ENCODE data around the gene ANKRD37.

The ANKRD37 gene

DNA sequence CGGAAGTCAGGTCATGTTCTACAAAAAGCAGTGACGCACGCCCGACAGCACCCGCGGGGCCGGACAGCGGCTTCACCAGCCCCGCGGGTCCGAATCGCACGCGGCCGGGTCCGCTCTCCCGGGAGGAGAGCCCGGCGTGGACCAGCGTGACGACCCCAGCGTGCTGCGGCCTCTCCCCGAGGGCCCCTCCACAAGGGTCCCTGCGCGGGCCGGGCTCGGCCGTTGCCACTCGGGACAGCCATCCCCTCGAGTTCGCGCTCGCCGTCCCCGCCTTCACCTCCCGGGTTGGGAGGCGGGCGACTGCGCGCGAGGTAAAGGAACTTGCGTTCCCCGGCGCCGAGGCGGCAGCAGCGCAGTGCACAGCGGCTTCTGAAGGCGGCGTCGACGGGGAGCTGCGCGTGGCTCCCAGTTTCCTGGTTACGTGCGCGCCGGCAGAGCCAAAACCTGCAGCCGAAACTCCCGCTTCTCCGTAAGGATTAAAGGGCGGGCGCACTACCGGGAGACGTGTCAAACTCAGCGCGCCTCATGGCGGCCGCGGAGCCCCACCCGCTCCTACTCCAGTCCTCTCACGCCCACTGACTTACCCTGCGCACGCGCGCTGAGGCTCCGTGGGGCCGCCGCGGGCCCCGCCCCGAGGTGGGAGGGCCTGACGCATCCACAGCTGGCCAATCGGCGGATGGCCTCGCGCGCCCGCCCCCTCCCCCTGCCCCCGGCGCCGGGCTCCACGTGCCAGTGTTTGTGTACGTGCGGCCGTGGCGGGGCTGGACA, 501 bp upstream of the ANKRD37 start:
- no peaks in the 10 kb centered on the region for H3K27me3 ChIP-seq (replicated peaks; ENCODE audit: control insufficient read depth, insufficient read depth, low read length)
- peaks cover 21% of the 10 kb centered on the region for H3K36me3 ChIP-seq (ENCODE audit: control insufficient read depth, insufficient read depth, low read length, severe bottlenecking)
- H3K9ac ChIP-seq (ENCODE audit: low read length), result peak overlapping the region; percentile 92
- H3K4me1 ChIP-seq (ENCODE audit: control insufficient read depth, insufficient read depth, low read length), result peaks cover 19% of the 10 kb centered on the region
- peak overlapping the region; percentile 93 for H3K4me3 ChIP-seq (ENCODE audit: low read length)
- H3K9me3 ChIP-seq (ENCODE audit: control insufficient read depth, low read length), result no peaks in the 10 kb centered on the region
- DNase-seq (ENCODE audit: low read depth), result peak; percentile 98

DNA sequence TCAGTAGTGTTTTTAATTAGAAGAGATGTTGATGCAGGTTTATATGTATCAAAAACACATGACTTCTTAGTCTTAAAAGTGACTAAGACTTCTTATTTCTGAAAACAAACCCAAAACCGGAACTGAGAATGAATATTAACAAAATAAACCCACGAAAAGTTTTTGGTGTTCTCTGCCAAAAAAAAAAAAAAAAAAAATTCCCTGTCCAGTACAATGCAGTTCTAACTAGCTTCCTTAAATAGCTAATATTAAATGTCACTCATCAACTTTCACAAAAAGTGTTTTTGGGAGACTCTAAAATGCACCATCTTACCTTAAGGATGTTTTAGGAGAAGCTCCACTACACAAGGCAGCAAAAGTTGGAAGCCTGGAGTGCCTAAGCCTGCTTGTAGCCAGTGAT, 2.0 kb downstream of the ANKRD37 start:
- H3K36me3 ChIP-seq (ENCODE audit: control insufficient read depth, insufficient read depth, low read length, severe bottlenecking), result peaks cover 43% of the 10 kb centered on the region
- H3K4me1 ChIP-seq (ENCODE audit: control insufficient read depth, insufficient read depth, low read length), result peaks cover 19% of the 10 kb centered on the region
- no peaks in the 10 kb centered on the region for H3K9me3 ChIP-seq (ENCODE audit: control insufficient read depth, low read length)
- no peaks in the 10 kb centered on the region for H3K27me3 ChIP-seq (replicated peaks; ENCODE audit: control insufficient read depth, insufficient read depth, low read length)
- H3K4me3 ChIP-seq (ENCODE audit: low read length), result no peak overlapping the region
- no peak overlapping the region for H3K9ac ChIP-seq (ENCODE audit: low read length)
- DNase-seq (ENCODE audit: low read depth), result no peak

DNA sequence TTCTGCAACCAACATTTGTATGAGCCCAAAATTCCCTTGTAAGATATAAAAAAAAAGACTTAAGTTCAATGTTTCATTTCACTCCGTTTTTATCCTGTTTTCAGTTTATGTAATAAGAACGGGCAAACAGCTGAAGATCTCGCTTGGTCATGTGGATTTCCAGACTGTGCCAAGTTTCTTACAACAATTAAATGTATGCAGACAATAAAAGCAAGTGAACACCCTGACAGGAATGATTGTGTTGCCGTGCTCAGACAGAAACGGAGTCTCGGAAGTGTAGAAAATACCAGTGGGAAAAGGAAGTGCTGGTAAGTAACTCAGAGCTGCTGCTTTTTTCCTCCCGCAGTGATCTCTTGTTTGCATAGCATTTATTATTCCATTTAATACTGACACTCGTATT, 2.8 kb downstream of the ANKRD37 start:
- Histone ChIP-seq H3K4me1 (ENCODE audit: control insufficient read depth, insufficient read depth, low read length) (peaks cover 17% of the 10 kb centered on the region), H3K27me3 (replicated peaks; ENCODE audit: control insufficient read depth, insufficient read depth, low read length) (no peaks in the 10 kb centered on the region), H3K9me3 (ENCODE audit: control insufficient read depth, low read length) (no peaks in the 10 kb centered on the region), H3K36me3 (ENCODE audit: control insufficient read depth, insufficient read depth, low read length, severe bottlenecking) (peaks cover 43% of the 10 kb centered on the region), H3K4me3 (ENCODE audit: low read length) (no peak overlapping the region), H3K9ac (ENCODE audit: low read length) (no peak overlapping the region)
- no peak for DNase-seq (ENCODE audit: low read depth)

DNA sequence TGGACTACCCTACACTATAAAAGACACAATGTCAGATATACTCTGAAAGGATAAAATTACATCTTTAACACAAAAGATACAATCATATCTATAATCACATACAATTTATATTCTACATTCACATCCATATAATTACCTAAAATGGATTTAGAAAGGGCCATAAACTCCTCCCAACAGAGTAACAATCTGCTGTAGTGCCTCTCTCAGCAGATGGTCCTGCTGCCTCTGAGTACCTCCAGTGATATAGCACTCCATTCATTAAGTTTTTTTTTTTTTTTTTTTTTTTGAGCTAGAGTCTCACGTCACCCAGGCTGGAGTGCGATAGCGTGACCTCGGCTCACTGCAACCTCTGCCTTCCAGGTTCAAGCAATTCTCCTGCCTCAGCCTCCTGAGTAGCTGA, 7.4 kb downstream of the ANKRD37 start:
- Histone ChIP-seq H3K36me3 (ENCODE audit: control insufficient read depth, insufficient read depth, low read length, severe bottlenecking) (peaks cover 62% of the 10 kb centered on the region), H3K9ac (ENCODE audit: low read length) (no peak overlapping the region), H3K4me3 (ENCODE audit: low read length) (no peak overlapping the region), H3K4me1 (ENCODE audit: control insufficient read depth, insufficient read depth, low read length) (no peaks in the 10 kb centered on the region), H3K9me3 (ENCODE audit: control insufficient read depth, low read length) (no peaks in the 10 kb centered on the region), H3K27me3 (replicated peaks; ENCODE audit: control insufficient read depth, insufficient read depth, low read length) (no peaks in the 10 kb centered on the region)
- no peak for DNase-seq (ENCODE audit: low read depth)

DNA sequence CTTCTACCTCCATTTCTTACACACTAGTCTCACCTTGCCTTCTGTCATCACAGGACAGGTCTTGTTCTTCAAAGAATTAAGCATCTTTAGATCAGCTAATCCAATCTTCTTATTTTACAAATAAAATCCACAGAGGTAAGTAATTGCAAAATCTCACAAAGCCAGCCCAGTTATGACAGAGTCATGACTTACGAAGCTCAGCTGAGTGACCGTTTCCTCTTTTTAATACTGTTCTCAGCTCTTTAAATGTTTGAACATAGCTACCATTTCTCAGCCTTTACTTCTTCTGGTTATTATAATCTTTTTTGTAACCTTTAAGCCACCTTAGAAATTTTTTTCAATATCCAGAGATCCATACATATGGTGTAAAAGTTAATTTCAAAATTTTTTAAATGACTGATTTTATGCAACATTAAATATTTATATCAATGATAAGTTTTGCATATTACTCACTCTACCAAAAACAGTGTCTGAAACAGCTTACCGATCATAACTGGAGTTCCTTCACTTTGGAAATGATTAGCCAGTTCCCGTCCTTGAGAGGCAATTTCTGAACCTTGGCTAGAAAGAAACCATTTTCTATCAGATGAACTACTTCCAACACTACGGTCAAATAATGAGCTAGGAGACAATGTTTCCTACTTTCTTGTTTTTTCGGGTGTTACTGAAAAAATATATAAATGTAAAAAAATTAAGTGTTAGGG, 8.8 kb downstream of the ANKRD37 start:
- no peak overlapping the region for H3K9ac ChIP-seq (ENCODE audit: low read length)
- peaks cover 57% of the 10 kb centered on the region for H3K36me3 ChIP-seq (ENCODE audit: control insufficient read depth, insufficient read depth, low read length, severe bottlenecking)
- H3K27me3 ChIP-seq (replicated peaks; ENCODE audit: control insufficient read depth, insufficient read depth, low read length), result no peaks in the 10 kb centered on the region
- no peaks in the 10 kb centered on the region for H3K4me1 ChIP-seq (ENCODE audit: control insufficient read depth, insufficient read depth, low read length)
- no peak overlapping the region for H3K4me3 ChIP-seq (ENCODE audit: low read length)
- no peak for DNase-seq (ENCODE audit: low read depth)
- no peaks in the 10 kb centered on the region for H3K9me3 ChIP-seq (ENCODE audit: control insufficient read depth, low read length)

DNA sequence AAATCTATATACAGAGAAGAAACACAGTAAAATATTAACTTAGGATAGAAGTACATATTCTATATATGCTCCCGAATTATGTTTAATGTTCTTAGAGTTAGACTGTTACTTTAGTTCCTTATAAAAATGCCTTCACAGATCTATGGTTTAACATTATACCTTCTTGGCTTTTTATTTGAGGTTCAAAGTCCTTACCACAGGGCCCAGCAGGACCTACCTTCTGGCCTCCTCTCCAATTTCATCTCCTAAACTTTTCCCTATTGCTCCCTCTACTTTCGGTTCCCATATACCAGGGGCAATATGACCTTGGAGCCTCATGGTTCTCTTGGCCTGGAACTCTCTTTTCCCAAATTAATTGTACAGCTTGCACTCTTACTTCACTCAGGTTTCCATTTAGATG, 11.8 kb downstream of the ANKRD37 start:
- Histone ChIP-seq H3K9ac (ENCODE audit: low read length) (no peak overlapping the region), H3K4me1 (ENCODE audit: control insufficient read depth, insufficient read depth, low read length) (no peaks in the 10 kb centered on the region), H3K27me3 (replicated peaks; ENCODE audit: control insufficient read depth, insufficient read depth, low read length) (no peaks in the 10 kb centered on the region), H3K9me3 (ENCODE audit: control insufficient read depth, low read length) (no peaks in the 10 kb centered on the region), H3K36me3 (ENCODE audit: control insufficient read depth, insufficient read depth, low read length, severe bottlenecking) (peaks cover 54% of the 10 kb centered on the region), H3K4me3 (ENCODE audit: low read length) (no peak overlapping the region)
- DNase-seq (ENCODE audit: low read depth), result no peak

DNA sequence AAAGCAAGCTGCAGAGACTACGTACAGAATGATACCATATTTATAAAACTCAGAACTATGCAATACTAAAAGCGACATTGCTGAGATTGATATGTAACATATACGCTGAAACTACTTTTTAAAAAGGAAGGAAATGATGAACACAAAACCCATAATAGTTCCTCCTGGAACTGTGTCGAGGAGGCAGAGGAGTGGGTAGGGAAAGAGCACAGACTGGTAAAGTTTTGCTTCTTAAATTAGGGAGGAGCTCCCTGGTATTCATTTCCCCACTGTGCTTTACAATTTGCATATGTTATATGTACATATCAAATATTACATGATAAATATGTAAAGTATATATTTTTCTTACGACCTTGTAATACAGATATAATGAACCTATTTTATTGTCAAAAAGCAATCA, 15.2 kb downstream of the ANKRD37 start:
- peaks cover 5% of the 10 kb centered on the region for H3K4me1 ChIP-seq (ENCODE audit: control insufficient read depth, insufficient read depth, low read length)
- H3K27me3 ChIP-seq (replicated peaks; ENCODE audit: control insufficient read depth, insufficient read depth, low read length), result no peaks in the 10 kb centered on the region
- H3K9me3 ChIP-seq (ENCODE audit: control insufficient read depth, low read length), result no peaks in the 10 kb centered on the region
- H3K4me3 ChIP-seq (ENCODE audit: low read length), result no peak overlapping the region
- H3K36me3 ChIP-seq (ENCODE audit: control insufficient read depth, insufficient read depth, low read length, severe bottlenecking), result peaks cover 65% of the 10 kb centered on the region
- DNase-seq (ENCODE audit: low read depth), result no peak
- no peak overlapping the region for H3K9ac ChIP-seq (ENCODE audit: low read length)

DNA sequence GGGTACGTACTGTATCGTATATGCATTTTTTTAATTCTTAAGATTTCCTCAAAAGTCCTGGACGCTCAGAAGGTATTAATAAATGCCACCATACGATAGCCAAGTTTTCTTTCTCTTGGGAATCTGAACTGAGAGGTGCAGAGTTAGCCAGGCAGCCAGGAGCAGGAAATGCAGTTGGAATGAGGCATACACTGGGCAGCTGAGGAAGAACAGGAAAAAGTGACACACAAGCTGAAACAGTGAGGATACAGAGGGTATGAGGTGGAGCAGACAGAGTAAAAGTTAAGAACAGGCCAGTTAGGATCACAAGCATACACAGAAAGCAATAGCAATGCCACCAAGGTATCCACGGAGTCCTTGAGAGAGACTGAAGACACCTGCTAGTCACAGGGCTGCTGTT, 15.8 kb downstream of the ANKRD37 start:
- Histone ChIP-seq H3K9me3 (ENCODE audit: control insufficient read depth, low read length) (no peaks in the 10 kb centered on the region), H3K9ac (ENCODE audit: low read length) (no peak overlapping the region), H3K4me3 (ENCODE audit: low read length) (no peak overlapping the region), H3K36me3 (ENCODE audit: control insufficient read depth, insufficient read depth, low read length, severe bottlenecking) (peaks cover 70% of the 10 kb centered on the region), H3K27me3 (replicated peaks; ENCODE audit: control insufficient read depth, insufficient read depth, low read length) (no peaks in the 10 kb centered on the region), H3K4me1 (ENCODE audit: control insufficient read depth, insufficient read depth, low read length) (peaks cover 5% of the 10 kb centered on the region)
- DNase-seq (ENCODE audit: low read depth), result no peak

DNA sequence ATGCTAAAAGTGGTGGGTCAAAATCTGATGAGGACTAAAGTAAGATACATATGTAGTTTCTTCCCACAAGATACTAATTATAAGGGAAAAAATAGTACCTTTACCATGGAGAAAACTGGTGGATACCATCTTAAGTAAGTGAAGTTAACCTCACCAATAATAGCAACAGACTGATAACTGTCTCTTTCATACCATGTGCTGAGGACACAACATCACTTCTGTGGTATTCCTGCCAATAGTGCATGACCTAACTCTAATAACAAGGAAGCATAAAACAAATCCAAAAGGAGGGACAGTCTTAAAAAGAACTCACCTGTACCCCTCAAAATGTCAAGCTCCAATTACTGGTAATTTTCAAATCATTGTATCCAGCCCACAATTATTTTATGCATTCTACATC, 20.3 kb downstream of the ANKRD37 start:
- H3K4me3 ChIP-seq (ENCODE audit: low read length), result no peak overlapping the region
- peaks cover 51% of the 10 kb centered on the region for H3K36me3 ChIP-seq (ENCODE audit: control insufficient read depth, insufficient read depth, low read length, severe bottlenecking)
- H3K9ac ChIP-seq (ENCODE audit: low read length), result no peak overlapping the region
- H3K4me1 ChIP-seq (ENCODE audit: control insufficient read depth, insufficient read depth, low read length), result peaks cover 13% of the 10 kb centered on the region
- no peak for DNase-seq (ENCODE audit: low read depth)
- H3K27me3 ChIP-seq (replicated peaks; ENCODE audit: control insufficient read depth, insufficient read depth, low read length), result no peaks in the 10 kb centered on the region
- H3K9me3 ChIP-seq (ENCODE audit: control insufficient read depth, low read length), result no peaks in the 10 kb centered on the region

DNA sequence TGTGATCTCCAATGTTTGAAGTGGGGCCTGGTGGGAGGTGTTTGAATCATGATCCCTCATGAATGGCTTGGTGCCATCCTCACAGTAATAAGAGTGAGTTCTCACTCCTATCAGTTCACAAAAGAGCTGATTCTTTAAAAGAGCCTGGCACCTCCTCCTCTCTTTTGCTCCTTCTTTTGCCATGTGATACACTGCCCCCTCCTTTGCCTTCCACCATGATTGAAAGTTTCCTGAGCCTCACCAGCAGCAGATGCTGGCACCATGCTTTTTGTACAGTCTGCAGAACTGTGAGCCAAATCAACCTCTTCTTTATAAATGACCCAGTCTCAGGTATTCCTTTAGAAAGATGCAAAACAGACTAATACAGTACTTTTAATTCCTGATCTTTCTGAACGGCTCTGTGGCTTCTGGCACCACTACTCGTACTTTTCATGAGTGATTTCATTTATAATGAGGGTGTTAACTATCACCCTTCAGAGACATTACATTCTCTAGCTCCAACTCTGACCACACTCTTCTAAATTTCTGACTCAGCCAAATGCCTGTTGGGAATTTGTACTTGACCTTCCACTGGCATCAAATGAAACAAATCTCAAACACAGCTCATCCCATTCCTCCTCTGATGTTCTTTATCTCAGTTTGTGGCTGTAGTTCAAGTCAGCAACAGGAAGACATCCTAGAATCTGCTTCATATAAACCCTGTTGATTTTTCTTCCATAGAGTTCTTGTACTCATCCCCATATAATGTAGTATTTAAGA, 24.9 kb downstream of the ANKRD37 start:
- H3K4me1 ChIP-seq (ENCODE audit: control insufficient read depth, insufficient read depth, low read length), result peaks cover 29% of the 10 kb centered on the region
- H3K9ac ChIP-seq (ENCODE audit: low read length), result no peak overlapping the region
- peaks cover 16% of the 10 kb centered on the region for H3K36me3 ChIP-seq (ENCODE audit: control insufficient read depth, insufficient read depth, low read length, severe bottlenecking)
- peak; percentile 18 for DNase-seq (ENCODE audit: low read depth)
- no peaks in the 10 kb centered on the region for H3K27me3 ChIP-seq (replicated peaks; ENCODE audit: control insufficient read depth, insufficient read depth, low read length)
- no peak overlapping the region for H3K4me3 ChIP-seq (ENCODE audit: low read length)
- no peaks in the 10 kb centered on the region for H3K9me3 ChIP-seq (ENCODE audit: control insufficient read depth, low read length)

DNA sequence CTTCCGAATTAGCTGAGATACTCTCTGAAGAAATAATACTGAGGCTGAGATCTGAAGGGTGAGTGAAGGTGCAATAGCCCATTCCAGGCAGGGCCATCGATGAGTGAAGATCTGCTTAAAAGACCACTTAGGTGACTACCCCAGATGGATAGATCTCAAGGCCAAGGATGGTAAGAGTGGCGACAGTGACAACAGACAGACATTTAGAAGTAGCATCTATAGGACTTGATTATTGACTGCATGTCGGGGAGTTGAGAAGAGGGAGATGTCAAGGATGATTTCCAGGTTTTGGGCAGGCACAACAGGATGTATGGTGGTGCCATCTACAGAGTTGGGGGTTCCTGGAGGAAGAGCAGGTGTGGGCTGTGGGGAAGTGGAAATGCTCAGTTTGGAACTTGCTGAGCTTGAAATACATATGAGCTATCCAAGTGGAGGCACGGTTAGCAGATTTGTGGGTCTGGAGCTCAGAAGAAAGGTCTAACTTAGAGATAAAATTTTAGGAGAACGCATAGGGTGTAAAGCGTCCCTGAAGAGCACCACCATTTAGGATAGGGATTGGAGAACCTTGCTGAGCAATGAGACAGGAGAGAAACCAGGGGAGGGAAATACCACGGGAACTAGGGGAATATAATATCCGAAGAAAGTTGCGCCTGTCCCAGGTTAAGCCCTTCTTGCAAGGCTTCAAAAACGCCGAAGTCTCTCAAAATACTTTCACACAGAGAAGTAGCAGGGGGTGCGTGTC, 28.4 kb downstream of the ANKRD37 start:
- DNase-seq (ENCODE audit: low read depth), result peak; percentile 21
- Histone ChIP-seq H3K4me1 (ENCODE audit: control insufficient read depth, insufficient read depth, low read length) (peaks cover 28% of the 10 kb centered on the region), H3K27me3 (replicated peaks; ENCODE audit: control insufficient read depth, insufficient read depth, low read length) (no peaks in the 10 kb centered on the region), H3K9ac (ENCODE audit: low read length) (peak overlapping the region; percentile 98), H3K4me3 (ENCODE audit: low read length) (peak overlapping the region; percentile 96), H3K36me3 (ENCODE audit: control insufficient read depth, insufficient read depth, low read length, severe bottlenecking) (no peaks in the 10 kb centered on the region), H3K9me3 (ENCODE audit: control insufficient read depth, low read length) (no peaks in the 10 kb centered on the region)
